ENCODE results near the gene HOXA2. TPM values are rescaled to one million over a fixed set of nuclear protein-coding genes. Genes with fewer than 3 reads are reported as not detected.
A peak's percentile ranks its signal among the peaks of the same experiment; 100 is the strongest.

Gene HOXA2
- total RNA-seq, 2 experiments from 2014 or later, result not detected

GRCh38 chr7:27095050-27095896 is 7.2 kb downstream of the HOXA2 start:
- Mint-ChIP-seq H3K9me3 (no peaks in the 10 kb centered on the region), H3K4me1 (ENCODE audit: low read depth) (peaks cover 15% of the 10 kb centered on the region), H3K27me3 (peaks cover 65% of the 10 kb centered on the region), H3K4me3 (peak overlapping the region; percentile 66), H3K27ac (no peak overlapping the region), H3K36me3 (peaks cover 2% of the 10 kb centered on the region)
- POLR2A ChIA-PET, result no interaction called here
- DNase-seq, result peak; percentile 40
- intact Hi-C loops (cut with micrococcal nuclease), result loop anchor here (1.0 to 5.0 kb wide), 3 partner anchors 67 to 1233 kb away; partner anchors contain the start of gene SKAP2
- CTCF ChIA-PET, result interaction anchor here (2.1 kb wide), 1 partner anchor 66 kb away, joined by 10 read pairs; no protein-coding TSS in a partner anchor

DNA sequence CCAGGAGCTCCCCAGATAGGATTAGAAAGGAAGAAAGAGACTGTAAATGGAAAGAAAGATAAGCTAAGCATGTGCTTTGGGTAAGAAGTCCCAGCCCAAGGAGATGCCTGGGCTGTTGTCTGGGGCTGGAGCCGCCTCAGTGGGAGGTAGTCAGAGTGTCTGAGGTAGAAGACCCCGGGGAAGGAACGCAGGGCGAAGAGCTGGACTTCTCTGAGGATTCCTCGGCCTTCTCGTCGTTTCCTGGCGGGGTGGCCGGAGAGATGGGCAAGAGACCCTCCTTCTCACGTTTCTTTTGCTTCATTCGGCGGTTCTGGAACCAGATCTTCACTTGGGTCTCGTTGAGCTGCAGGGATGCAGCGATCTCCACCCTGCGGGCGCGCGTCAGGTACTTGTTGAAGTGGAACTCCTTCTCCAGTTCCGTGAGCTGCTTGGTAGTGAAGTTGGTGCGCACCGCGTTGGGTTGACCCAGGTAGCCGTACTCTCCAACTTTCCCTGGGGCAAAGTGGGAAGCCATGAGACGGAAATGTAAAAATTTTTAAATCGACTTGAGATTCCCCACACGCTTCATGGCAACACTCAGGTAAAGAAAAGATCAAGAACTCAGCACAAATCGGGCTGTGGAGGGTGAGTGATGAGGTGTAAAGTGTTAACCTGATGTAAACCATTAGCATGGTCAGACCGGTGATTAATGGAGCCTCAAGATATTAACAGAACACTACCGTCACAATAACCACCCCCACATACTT is 8.0 kb downstream of the HOXA2 start:
- no peak for DNase-seq
- H3K9me3 Mint-ChIP-seq, result no peaks in the 10 kb centered on the region
- H3K27me3 Mint-ChIP-seq, result peaks cover 70% of the 10 kb centered on the region
- intact Hi-C loops (cut with micrococcal nuclease), result loop anchor here (1.0 to 5.0 kb wide), 3 partner anchors 68 to 1232 kb away; partner anchors contain the start of gene SKAP2
- no peak overlapping the region for H3K27ac Mint-ChIP-seq
- POLR2A ChIA-PET, result interaction anchor here (0.8 kb wide), 1 partner anchor 56 kb away, joined by 4 read pairs; no protein-coding TSS in a partner anchor
- H3K4me1 Mint-ChIP-seq (ENCODE audit: low read depth), result peaks cover 15% of the 10 kb centered on the region
- CTCF ChIA-PET, result no interaction called here
- H3K4me3 Mint-ChIP-seq, result no peak overlapping the region
- peaks cover under 1% of the 10 kb centered on the region for H3K36me3 Mint-ChIP-seq

GRCh38 chr7:27093184-27093895 is 9.1 kb downstream of the HOXA2 start:
- intact Hi-C loops (cut with micrococcal nuclease), result no loop called here
- CTCF ChIA-PET, result interaction anchor here (1.1 kb wide), 1 partner anchor 411 kb away, joined by 3 read pairs; no protein-coding TSS in a partner anchor
- Mint-ChIP-seq H3K4me3 (no peak overlapping the region), H3K36me3 (no peaks in the 10 kb centered on the region), H3K27me3 (peaks cover 75% of the 10 kb centered on the region), H3K9me3 (no peaks in the 10 kb centered on the region), H3K4me1 (ENCODE audit: low read depth) (peaks cover 12% of the 10 kb centered on the region), H3K27ac (no peak overlapping the region)
- DNase-seq, result no peak
- POLR2A ChIA-PET, result interaction anchor here (1.0 kb wide), 1 partner anchor 8 kb away, joined by 3 read pairs; no protein-coding TSS in a partner anchor

- POLR2A ChIA-PET, result interaction anchor here (1.0 kb wide), 1 partner anchor 8 kb away, joined by 3 read pairs; no protein-coding TSS in a partner anchor
- H3K36me3 Mint-ChIP-seq, result no peaks in the 10 kb centered on the region
These were observed 9.7 kb downstream of the HOXA2 start for GRCh38 chr7:27092819-27093110.

GRCh38 chr7:27091941-27092818 is 10.3 kb downstream of the HOXA2 start:
- Mint-ChIP-seq H3K27me3 (peaks cover 80% of the 10 kb centered on the region), H3K9me3 (no peaks in the 10 kb centered on the region), H3K4me3 (no peak overlapping the region), H3K36me3 (no peaks in the 10 kb centered on the region), H3K27ac (no peak overlapping the region), H3K4me1 (ENCODE audit: low read depth) (peaks cover 12% of the 10 kb centered on the region)
- ChIA-PET CTCF (interaction anchor here (0.9 to 1.1 kb wide), 2 partner anchors 69 to 410 kb away, joined by 3 to 4 read pairs; no protein-coding TSS in a partner anchor), POLR2A (interaction anchor here (1.0 kb wide), 1 partner anchor 9 kb away, joined by 3 read pairs; no protein-coding TSS in a partner anchor)
- no peak for DNase-seq
- intact Hi-C loops (cut with micrococcal nuclease), result no loop called here

More at GRCh38 chr7:27092819-27093110, 9.7 kb downstream of the HOXA2 start:
- CTCF ChIA-PET, result interaction anchor here (1.1 kb wide), 1 partner anchor 411 kb away, joined by 3 read pairs; no protein-coding TSS in a partner anchor
- intact Hi-C loops (cut with micrococcal nuclease), result no loop called here
- H3K4me3 Mint-ChIP-seq, result no peak overlapping the region
- H3K9me3 Mint-ChIP-seq, result no peaks in the 10 kb centered on the region
- H3K4me1 Mint-ChIP-seq (ENCODE audit: low read depth), result peaks cover 13% of the 10 kb centered on the region
- no peak for DNase-seq
- H3K27ac Mint-ChIP-seq, result no peak overlapping the region
- H3K27me3 Mint-ChIP-seq, result peaks cover 78% of the 10 kb centered on the region

DNA sequence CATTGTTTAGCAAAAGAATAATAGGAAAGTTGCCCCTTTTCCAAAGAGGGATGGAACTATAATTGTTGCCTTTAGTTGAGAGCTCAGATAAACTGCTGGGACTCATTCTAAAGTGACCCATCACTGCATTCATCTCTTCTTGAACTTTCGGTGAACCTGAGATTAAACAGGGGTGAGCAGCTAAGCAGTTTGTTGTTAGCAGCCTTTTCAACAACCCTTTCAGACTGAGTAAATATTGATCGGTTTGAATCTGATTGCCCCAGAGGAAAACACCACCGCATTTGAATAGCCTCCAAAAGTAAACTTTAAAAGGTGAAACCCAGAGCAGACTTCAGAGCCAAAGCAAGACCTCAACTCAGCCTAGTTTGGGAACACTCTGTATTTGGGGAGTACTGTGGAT is 11.4 kb downstream of the HOXA2 start:
- Mint-ChIP-seq H3K9me3 (no peaks in the 10 kb centered on the region), H3K36me3 (no peaks in the 10 kb centered on the region), H3K4me1 (ENCODE audit: low read depth) (peaks cover 10% of the 10 kb centered on the region), H3K27me3 (peaks cover 80% of the 10 kb centered on the region), H3K27ac (no peak overlapping the region), H3K4me3 (no peak overlapping the region)
- intact Hi-C loops (cut with micrococcal nuclease), result no loop called here
- ChIA-PET CTCF (interaction anchor here (0.9 kb wide), 1 partner anchor 70 kb away, joined by 4 read pairs; no protein-coding TSS in a partner anchor), POLR2A (no interaction called here)
- no peak for DNase-seq

- Mint-ChIP-seq H3K36me3 (no peaks in the 10 kb centered on the region), H3K4me3 (no peak overlapping the region), H3K27ac (no peak overlapping the region), H3K9me3 (no peaks in the 10 kb centered on the region), H3K4me1 (ENCODE audit: low read depth) (peaks cover 6% of the 10 kb centered on the region), H3K27me3 (peaks cover 62% of the 10 kb centered on the region)
- no peak for DNase-seq
- intact Hi-C loops (cut with micrococcal nuclease), result no loop called here
- ChIA-PET CTCF (no interaction called here), POLR2A (no interaction called here)
These were observed 14.2 kb downstream of the HOXA2 start for GRCh38 chr7:27088002-27088922.

- CTCF ChIA-PET, result interaction anchor here (1.2 kb wide), 1 partner anchor 78 kb away, joined by 4 read pairs; no protein-coding TSS in a partner anchor
- no peaks in the 10 kb centered on the region for H3K36me3 Mint-ChIP-seq
- intact Hi-C loops (cut with micrococcal nuclease), result no loop called here
- H3K27me3 Mint-ChIP-seq, result peaks cover 18% of the 10 kb centered on the region
- POLR2A ChIA-PET, result no interaction called here
- peaks cover 6% of the 10 kb centered on the region for H3K4me1 Mint-ChIP-seq (ENCODE audit: low read depth)
- no peak overlapping the region for H3K27ac Mint-ChIP-seq
- H3K9me3 Mint-ChIP-seq, result no peaks in the 10 kb centered on the region
- H3K4me3 Mint-ChIP-seq, result no peak overlapping the region
- no peak for DNase-seq
These were observed 18.8 kb downstream of the HOXA2 start for GRCh38 chr7:27083646-27084045.

- ChIA-PET POLR2A (no interaction called here), CTCF (no interaction called here)
- no peaks in the 10 kb centered on the region for H3K9me3 Mint-ChIP-seq
- H3K4me1 Mint-ChIP-seq (ENCODE audit: low read depth), result no peaks in the 10 kb centered on the region
- DNase-seq, result no peak
- no peaks in the 10 kb centered on the region for H3K36me3 Mint-ChIP-seq
- intact Hi-C loops (cut with micrococcal nuclease), result no loop called here
- no peak overlapping the region for H3K4me3 Mint-ChIP-seq
- peaks cover 6% of the 10 kb centered on the region for H3K27me3 Mint-ChIP-seq
- H3K27ac Mint-ChIP-seq, result no peak overlapping the region
These were observed 20.3 kb downstream of the HOXA2 start for GRCh38 chr7:27082171-27082570.

DNA sequence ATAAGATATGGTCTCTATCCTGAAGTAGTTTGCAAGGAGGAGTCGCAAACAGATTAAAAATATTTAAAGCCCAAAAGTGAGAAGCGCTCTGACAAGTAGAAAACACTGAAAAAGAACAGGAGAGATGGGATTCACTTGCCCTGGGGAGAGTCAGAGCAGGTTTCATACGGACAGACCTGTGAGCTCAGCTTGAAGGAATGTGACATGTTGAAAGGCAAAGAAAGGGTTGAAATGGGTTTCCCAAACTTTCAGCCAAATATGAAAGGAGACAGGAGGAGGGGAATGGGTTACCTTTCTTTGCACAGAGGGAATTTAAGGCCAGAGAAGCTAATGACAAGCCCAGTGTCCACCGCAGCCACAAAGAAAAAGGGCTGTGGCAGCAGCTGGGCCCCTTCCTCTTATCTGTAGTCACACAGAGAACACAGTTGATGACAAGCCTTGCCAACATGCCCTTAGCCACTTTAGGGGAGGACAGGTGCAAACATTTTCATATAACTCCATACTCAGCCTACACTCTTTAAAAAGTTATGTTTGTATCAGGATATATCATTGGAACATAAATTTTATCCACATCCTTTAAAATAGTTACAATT is 21.5 kb downstream of the HOXA2 start:
- DNase-seq, result no peak
- Mint-ChIP-seq H3K27ac (no peak overlapping the region), H3K36me3 (no peaks in the 10 kb centered on the region), H3K4me1 (ENCODE audit: low read depth) (no peaks in the 10 kb centered on the region), H3K9me3 (no peaks in the 10 kb centered on the region), H3K4me3 (no peak overlapping the region), H3K27me3 (peaks cover 4% of the 10 kb centered on the region)
- intact Hi-C loops (cut with micrococcal nuclease), result no loop called here
- ChIA-PET CTCF (no interaction called here), POLR2A (no interaction called here)

All from activated CD4-positive, alpha-beta memory T cell treated with anti-CD3 and anti-CD28 coated beads for 36 hours (primary cell).